Hepatocyte (in vitro differentiated cells): ENCODE measurements around the gene VPS13D. TPM values are rescaled to one million over a fixed set of nuclear protein-coding genes. Genes with fewer than 3 reads are reported as not detected.

Experiments used
- DNase-seq: peaks from one replicate; pipeline ENCODE4 v3.0.0-alpha.2; 2016; ENCODE audit warnings: low spot score
- H2AFZ ChIP-seq: fragments of 200-600 bp; sonication (generic); 2 replicates; pipeline ENCODE4 v1.6.0; 2016; ENCODE audit warnings: antibody characterized with exemption, mild to moderate bottlenecking
- H3K27ac ChIP-seq: fragments of 200-600 bp; sonication (generic); 2 replicates; pipeline ENCODE4 v1.5.1; 2016; ENCODE audit warnings: mild to moderate bottlenecking
- H3K27me3 ChIP-seq: fragments of 200-600 bp; sonication (generic); 2 replicates; pipeline ENCODE4 v1.6.1; 2016
- H3K36me3 ChIP-seq: fragments of 200-600 bp; sonication (generic); replicated peaks from 2 replicates; pipeline ENCODE4 v1.5.1; 2016; ENCODE audit warnings: low read depth; ENCODE audit not compliant: insufficient read depth
- H3K4me1 ChIP-seq: fragments of 200-600 bp; sonication (generic); 2 replicates; pipeline ENCODE4 v1.5.1; 2016; ENCODE audit warnings: mild to moderate bottlenecking, moderate library complexity; ENCODE audit not compliant: insufficient read depth
- H3K4me2 ChIP-seq: fragments of 200-600 bp; sonication (generic); 2 replicates; pipeline ENCODE4 v1.6.0; 2016
- H3K4me3 ChIP-seq: fragments of 200-600 bp; sonication (generic); 2 replicates; pipeline ENCODE4 v1.5.1; 2016; ENCODE audit warnings: mild to moderate bottlenecking
- H3K79me2 ChIP-seq: fragments of 200-600 bp; sonication (generic); 2 replicates; pipeline ENCODE4 v1.6.0; 2017; ENCODE audit warnings: mild to moderate bottlenecking
- H3K9me2 ChIP-seq: fragments of 200-600 bp; sonication (generic); replicated peaks from 2 replicates; pipeline ENCODE4 v1.6.0; 2017; ENCODE audit warnings: mild to moderate bottlenecking; ENCODE audit not compliant: insufficient read depth
- H3K9me3 ChIP-seq: fragments of 200-600 bp; sonication (generic); 2 replicates; pipeline ENCODE4 v1.5.1; 2016; ENCODE audit warnings: low read depth, mild to moderate bottlenecking
- H4K20me1 ChIP-seq: fragments of 200-600 bp; sonication (generic); 2 replicates; pipeline ENCODE4 v1.6.0; 2016; ENCODE audit warnings: mild to moderate bottlenecking; ENCODE audit not compliant: insufficient read depth, poor library complexity, severe bottlenecking
- EZH2 ChIP-seq: fragments of 200-600 bp; sonication (generic); IDR thresholded peaks from 2 replicates; pipeline ENCODE4 v1.6.1; 2016; ENCODE audit warnings: antibody characterized with exemption, mild to moderate bottlenecking, borderline replicate concordance
- EZH2phosphoT487 ChIP-seq: fragments of 200-600 bp; sonication (generic); IDR thresholded peaks from one replicate; pipeline ENCODE4 v1.6.1; 2018; ENCODE audit warnings: antibody characterized with exemption, mild to moderate bottlenecking, low read depth, moderate library complexity; ENCODE audit not compliant: unreplicated experiment, severe bottlenecking
- WGBS: methylation state at CpG from one replicate; pipeline ENCODE4 v1.1.6; 2016; ENCODE audit warnings: low lambda C conversion rate; ENCODE audit errors: missing lambda C conversion rate; 5-methylcytosine and 5-hydroxymethylcytosine counted together
- polyA plus RNA-seq: library from polyadenylated mRNA; unstranded; fragments of >200 nt; fragmentation: Nextera tagmentation; extraction: Ambion mirVana; gene quantifications from 2 replicates; pipeline ENCODE4 v1.2.1, GENCODE V29; 2016
- total RNA-seq: library from RNA; depleted of rRNA; stranded (reverse); fragments of >200 nt; gene quantifications from 2 replicates; pipeline ENCODE4 v1.2.3, GENCODE V29; 2014
- TF ChIP-seq, protein P1 (sequence below): fragments of 200-600 bp; sonication (generic); IDR thresholded peaks from 2 replicates; pipeline ENCODE4 v1.5.1; 2016; ENCODE audit warnings: antibody characterized with exemption, mild to moderate bottlenecking; ENCODE audit not compliant: poor library complexity

The VPS13D gene
- total and polyA plus RNA-seq, 2 experiments from 2014 or later, result 7.3 to 32.2 TPM

DNA sequence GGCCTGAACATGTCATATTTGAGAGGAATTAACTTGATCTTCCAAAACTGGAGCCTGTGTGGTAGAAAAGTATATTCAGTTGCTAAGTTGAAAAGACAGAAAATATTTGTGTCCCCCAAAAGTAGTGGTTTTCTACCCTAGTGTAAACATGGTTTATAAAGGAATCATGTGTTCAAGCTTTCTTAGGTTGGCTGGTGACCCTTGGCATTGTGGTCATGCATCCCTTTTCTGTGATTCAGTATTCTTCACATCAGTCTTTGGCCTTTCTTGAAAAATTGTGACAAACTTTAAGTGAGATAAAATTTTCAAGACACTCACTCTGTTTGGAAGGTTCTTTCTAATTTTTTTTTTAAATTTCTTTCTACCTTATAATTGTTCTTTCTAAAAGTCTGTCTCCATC lies 195.0 kb downstream of the VPS13D start:
- Histone ChIP-seq H3K9me2 (no peaks in the 10 kb centered on the region), H3K27me3 (no peaks in the 10 kb centered on the region), H3K4me3 (no peak overlapping the region), H2AFZ (no peak overlapping the region), H3K27ac (no peak overlapping the region), H4K20me1 (no peaks in the 10 kb centered on the region), H3K4me2 (no peak overlapping the region), H3K9me3 (no peaks in the 10 kb centered on the region), H3K36me3 (no peaks in the 10 kb centered on the region), H3K79me2 (peaks cover 3% of the 10 kb centered on the region), H3K4me1 (peaks cover 8% of the 10 kb centered on the region)
- no peak for DNase-seq
- TF ChIP-seq EZH2phosphoT487 (no peak), EZH2 (no peak)
- TF ChIP-seq, protein P1, sequence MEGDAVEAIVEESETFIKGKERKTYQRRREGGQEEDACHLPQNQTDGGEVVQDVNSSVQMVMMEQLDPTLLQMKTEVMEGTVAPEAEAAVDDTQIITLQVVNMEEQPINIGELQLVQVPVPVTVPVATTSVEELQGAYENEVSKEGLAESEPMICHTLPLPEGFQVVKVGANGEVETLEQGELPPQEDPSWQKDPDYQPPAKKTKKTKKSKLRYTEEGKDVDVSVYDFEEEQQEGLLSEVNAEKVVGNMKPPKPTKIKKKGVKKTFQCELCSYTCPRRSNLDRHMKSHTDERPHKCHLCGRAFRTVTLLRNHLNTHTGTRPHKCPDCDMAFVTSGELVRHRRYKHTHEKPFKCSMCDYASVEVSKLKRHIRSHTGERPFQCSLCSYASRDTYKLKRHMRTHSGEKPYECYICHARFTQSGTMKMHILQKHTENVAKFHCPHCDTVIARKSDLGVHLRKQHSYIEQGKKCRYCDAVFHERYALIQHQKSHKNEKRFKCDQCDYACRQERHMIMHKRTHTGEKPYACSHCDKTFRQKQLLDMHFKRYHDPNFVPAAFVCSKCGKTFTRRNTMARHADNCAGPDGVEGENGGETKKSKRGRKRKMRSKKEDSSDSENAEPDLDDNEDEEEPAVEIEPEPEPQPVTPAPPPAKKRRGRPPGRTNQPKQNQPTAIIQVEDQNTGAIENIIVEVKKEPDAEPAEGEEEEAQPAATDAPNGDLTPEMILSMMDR, result no peak

DNA sequence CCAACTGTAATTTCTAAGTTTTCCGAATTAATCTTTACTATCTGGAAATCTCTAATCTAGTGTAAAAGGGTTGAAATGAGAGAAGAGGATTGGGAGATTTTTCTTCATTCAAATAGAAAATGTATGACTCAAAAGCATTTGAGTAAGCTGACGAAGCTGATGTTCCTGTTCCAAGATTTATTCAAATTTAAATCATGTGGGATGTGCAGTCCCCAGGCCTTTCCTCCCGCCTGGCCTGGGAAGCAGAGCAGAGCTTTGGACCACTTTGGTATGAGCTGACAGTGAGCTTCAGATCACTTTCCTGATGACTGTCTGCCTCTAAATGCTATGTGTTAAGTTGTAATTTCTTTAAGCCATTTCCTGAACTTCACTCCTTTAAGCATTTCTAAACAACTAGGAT lies 196.2 kb downstream of the VPS13D start:
- no peaks in the 10 kb centered on the region for H3K27me3 ChIP-seq
- no peak overlapping the region for H3K27ac ChIP-seq
- H3K79me2 ChIP-seq, result peaks cover 3% of the 10 kb centered on the region
- peaks cover 8% of the 10 kb centered on the region for H3K4me1 ChIP-seq
- no peaks in the 10 kb centered on the region for H3K9me2 ChIP-seq
- TF ChIP-seq, protein P1, result no peak
- no peak for TF ChIP-seq EZH2
- no peak for TF ChIP-seq EZH2phosphoT487
- WGBS, result 85% methylated on average over 3 of the region's 3 CpGs
- H4K20me1 ChIP-seq, result no peaks in the 10 kb centered on the region
- H3K9me3 ChIP-seq, result no peaks in the 10 kb centered on the region
- no peak overlapping the region for H2AFZ ChIP-seq
- H3K4me3 ChIP-seq, result no peak overlapping the region
- H3K4me2 ChIP-seq, result no peak overlapping the region
- no peak for DNase-seq
- no peaks in the 10 kb centered on the region for H3K36me3 ChIP-seq

DNA sequence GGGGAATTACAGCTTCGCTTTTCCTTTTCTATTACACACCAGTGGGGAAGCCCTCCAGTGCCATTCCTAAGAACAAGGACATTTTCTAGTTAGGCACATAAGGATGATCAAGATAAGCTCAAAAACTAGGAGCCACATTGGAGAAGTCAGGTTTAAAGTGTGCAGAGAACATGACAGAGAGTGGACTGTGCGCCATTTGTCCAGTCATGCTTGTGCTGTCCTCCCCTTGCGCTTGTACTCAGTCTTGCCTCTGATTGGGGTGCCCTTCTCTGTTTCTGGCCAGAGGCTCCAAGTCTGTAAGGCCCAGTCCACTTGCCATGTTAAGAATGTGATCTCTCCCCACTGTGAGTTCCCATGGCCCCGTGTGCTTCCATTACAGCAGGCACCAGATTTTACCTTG lies 198.5 kb downstream of the VPS13D start:
- Histone ChIP-seq H3K27me3 (no peaks in the 10 kb centered on the region), H3K27ac (no peak overlapping the region), H3K9me2 (no peaks in the 10 kb centered on the region), H3K4me1 (peaks cover 16% of the 10 kb centered on the region), H3K79me2 (peaks cover 3% of the 10 kb centered on the region), H3K4me2 (no peak overlapping the region), H2AFZ (no peak overlapping the region), H4K20me1 (no peaks in the 10 kb centered on the region), H3K36me3 (no peaks in the 10 kb centered on the region), H3K4me3 (no peak overlapping the region), H3K9me3 (no peaks in the 10 kb centered on the region)
- no peak for DNase-seq
- whole genome bisulfite sequencing, result 90% methylated on average over 4 of the region's 4 CpGs
- no peak for TF ChIP-seq EZH2
- TF ChIP-seq EZH2phosphoT487, result no peak
- TF ChIP-seq, protein P1, result no peak

DNA sequence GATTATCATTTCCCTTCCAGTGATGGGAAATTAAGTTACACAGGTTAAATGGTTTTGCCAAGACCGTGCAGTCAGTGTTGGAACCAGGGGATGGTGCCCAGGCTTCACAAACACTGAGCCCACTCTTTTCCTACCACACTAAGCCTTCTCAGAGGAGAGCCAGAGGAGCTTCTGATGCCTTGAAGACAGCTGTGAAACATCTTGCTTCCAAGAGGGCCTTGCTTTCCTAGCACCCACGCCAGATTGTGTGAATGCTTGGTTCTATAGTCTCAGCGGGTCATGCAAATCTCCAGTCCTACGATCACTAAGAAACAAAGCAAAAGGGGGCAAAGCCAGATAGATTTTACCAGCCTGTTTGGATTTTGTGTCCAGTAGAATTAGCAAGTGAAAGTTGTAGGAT lies 200.7 kb downstream of the VPS13D start:
- Histone ChIP-seq H3K4me1 (peaks cover 30% of the 10 kb centered on the region), H3K27me3 (no peaks in the 10 kb centered on the region), H3K27ac (no peak overlapping the region), H3K79me2 (peaks cover 6% of the 10 kb centered on the region), H3K4me3 (no peak overlapping the region), H3K4me2 (no peak overlapping the region), H3K9me3 (no peaks in the 10 kb centered on the region), H3K9me2 (no peaks in the 10 kb centered on the region), H2AFZ (no peak overlapping the region), H3K36me3 (no peaks in the 10 kb centered on the region), H4K20me1 (no peaks in the 10 kb centered on the region)
- TF ChIP-seq EZH2, result no peak
- no peak for TF ChIP-seq EZH2phosphoT487
- TF ChIP-seq, protein P1, result no peak
- 88% methylated on average over 4 of the region's 4 CpGs for WGBS
- no peak for DNase-seq
